Psoas muscle (tissue), 8 donors: Measurements from ENCODE around the gene LMOD3. TPM values are rescaled to one million over a fixed set of nuclear protein-coding genes. Genes with fewer than 3 reads are reported as not detected.
A peak's percentile ranks its signal among the peaks of the same experiment; 100 is the strongest.

Source experiments
- ATAC-seq, 4 donors: fragments of 200-7000 bp; cut with Tn5 transposase; one replicate each; pipeline ENCODE4 v1.9.1; 2020; ENCODE audit warnings: moderate library complexity in 3 of 4, mild to moderate bottlenecking in 2 of 4
- DNase-seq, 2 donors: peaks; one replicate each; pipeline ENCODE4 v3.0.0-alpha.2; 2020
- H3K27ac ChIP-seq: fragments of 200-600 bp; one replicate; pipeline ENCODE4 v1.8.0; 2022
- H3K27me3 ChIP-seq, 3 donors: fragments of 200-600 bp in 1 of 3; one replicate each; pipeline versions ENCODE4 v1.6.1 to v1.8.0; 2013 to 2022; ENCODE audit warnings: low read length in 2 of 3, mild to moderate bottlenecking in 2 of 3, moderate library complexity in 1 of 3; ENCODE audit not compliant: insufficient read depth in 3 of 3
- H3K36me3 ChIP-seq, 2 donors: fragments of 200-600 bp in 1 of 2; one replicate each; pipeline versions ENCODE4 v1.6.1 to v1.8.0; 2013 to 2022; ENCODE audit warnings: low read depth in 1 of 2, mild to moderate bottlenecking in 1 of 2, moderate library complexity in 1 of 2; ENCODE audit not compliant: insufficient read depth in 1 of 2
- H3K4me1 ChIP-seq: fragments of 200-600 bp; one replicate; pipeline ENCODE4 v1.8.0; 2022
- H3K4me3 ChIP-seq: fragments of 200-600 bp; one replicate; pipeline ENCODE4 v1.8.0; 2022; ENCODE audit warnings: mild to moderate bottlenecking
- H3K9me3 ChIP-seq: fragments of 200-600 bp; one replicate; pipeline ENCODE4 v1.8.0; 2022
- WGBS, 3 donors: extraction: QIAGEN DNeasy Blood & Tissue Kit; methylation state at CpG; one replicate each; pipeline versions ENCODE4 v1.1.6 to v1.1.7; 2013; 5-methylcytosine and 5-hydroxymethylcytosine counted together
- intact Hi-C, 2 donors: fragments of 100-400 bp; cut with DNase I; formaldehyde crosslinking; loops; one replicate each; pipeline versions ENCODE4 v1.11.0 to v1.14.2; 2022
- polyA plus RNA-seq, 3 donors: library from polyadenylated mRNA; stranded (reverse); fragments of 200-250 nt; gene quantifications; one replicate each; pipeline ENCODE4 v1.2.3, GENCODE V29; 2013
- total RNA-seq, 4 donors: library from RNA; stranded (reverse); fragmentation: NEBNext Ultra II Directional in 2 of 4; extraction: Animal tissue kit (Norgen Biotek cat#: 25700) in 2 of 4; gene quantifications; one replicate each; pipeline versions ENCODE4 v1.2.1 to v1.2.4, GENCODE V29; 2021 to 2023
- TF ChIP-seq, protein P1 (sequence below): fragments of 200-600 bp; IDR thresholded peaks from one replicate; pipeline ENCODE4 v1.8.0; 2022; ENCODE audit warnings: antibody characterized with exemption
- donor health status: healthy with polysubstance abuse.
- donor health status: DM: no; HTN: no; CAD: no; lungs with moderate emphysema.
- donor health status: Bipolar disorder and iron deficiency.
- donor health status: healthy.
- donor health status: DM: yes; HTN: yes; CAD: no.
- donor health status: DM: no; HTN: no; CAD: no.
- donor health status: DM: no; HTN: no; CAD: no.
- donor health status: DM: yes; HTN: yes; CAD: no.

Gene LMOD3
- total and polyA plus RNA-seq, 7 donors = 9.0 to 258 (median 133) TPM

DNA sequence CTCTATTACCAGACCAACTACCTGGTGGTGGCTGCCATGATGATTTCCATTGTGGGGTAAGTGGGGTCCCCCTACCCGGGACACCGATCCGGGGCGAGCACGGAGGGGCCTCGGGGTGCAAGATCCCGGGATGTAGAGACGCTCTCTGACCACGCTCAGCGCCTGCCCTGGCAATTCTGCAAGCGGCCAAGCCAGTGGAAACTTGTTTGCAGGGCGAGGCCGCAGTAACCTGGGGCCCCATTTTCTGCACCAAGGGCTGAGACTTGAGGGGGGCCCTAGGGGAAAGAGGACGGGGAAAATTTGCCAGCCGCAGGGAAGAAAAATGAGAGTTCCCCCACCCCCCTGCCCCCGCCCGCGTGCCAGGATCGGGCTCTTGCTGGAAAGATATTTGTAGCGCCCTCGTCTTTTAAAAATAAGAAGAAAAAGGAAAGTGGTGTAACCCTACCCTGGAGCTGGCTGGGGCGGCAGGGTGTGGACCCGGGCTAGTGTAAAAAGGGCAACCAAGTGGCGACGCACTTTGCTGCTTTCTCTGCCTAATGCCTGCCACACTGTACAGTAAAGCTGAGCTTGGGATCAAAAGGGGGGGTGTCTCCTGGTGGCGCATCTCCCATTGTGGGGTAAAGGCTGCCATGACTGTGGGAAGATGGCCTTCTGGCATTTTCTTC lies 37.1 kb downstream of the LMOD3 start:
- TF ChIP-seq, protein P1, sequence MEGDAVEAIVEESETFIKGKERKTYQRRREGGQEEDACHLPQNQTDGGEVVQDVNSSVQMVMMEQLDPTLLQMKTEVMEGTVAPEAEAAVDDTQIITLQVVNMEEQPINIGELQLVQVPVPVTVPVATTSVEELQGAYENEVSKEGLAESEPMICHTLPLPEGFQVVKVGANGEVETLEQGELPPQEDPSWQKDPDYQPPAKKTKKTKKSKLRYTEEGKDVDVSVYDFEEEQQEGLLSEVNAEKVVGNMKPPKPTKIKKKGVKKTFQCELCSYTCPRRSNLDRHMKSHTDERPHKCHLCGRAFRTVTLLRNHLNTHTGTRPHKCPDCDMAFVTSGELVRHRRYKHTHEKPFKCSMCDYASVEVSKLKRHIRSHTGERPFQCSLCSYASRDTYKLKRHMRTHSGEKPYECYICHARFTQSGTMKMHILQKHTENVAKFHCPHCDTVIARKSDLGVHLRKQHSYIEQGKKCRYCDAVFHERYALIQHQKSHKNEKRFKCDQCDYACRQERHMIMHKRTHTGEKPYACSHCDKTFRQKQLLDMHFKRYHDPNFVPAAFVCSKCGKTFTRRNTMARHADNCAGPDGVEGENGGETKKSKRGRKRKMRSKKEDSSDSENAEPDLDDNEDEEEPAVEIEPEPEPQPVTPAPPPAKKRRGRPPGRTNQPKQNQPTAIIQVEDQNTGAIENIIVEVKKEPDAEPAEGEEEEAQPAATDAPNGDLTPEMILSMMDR = no peak

DNA sequence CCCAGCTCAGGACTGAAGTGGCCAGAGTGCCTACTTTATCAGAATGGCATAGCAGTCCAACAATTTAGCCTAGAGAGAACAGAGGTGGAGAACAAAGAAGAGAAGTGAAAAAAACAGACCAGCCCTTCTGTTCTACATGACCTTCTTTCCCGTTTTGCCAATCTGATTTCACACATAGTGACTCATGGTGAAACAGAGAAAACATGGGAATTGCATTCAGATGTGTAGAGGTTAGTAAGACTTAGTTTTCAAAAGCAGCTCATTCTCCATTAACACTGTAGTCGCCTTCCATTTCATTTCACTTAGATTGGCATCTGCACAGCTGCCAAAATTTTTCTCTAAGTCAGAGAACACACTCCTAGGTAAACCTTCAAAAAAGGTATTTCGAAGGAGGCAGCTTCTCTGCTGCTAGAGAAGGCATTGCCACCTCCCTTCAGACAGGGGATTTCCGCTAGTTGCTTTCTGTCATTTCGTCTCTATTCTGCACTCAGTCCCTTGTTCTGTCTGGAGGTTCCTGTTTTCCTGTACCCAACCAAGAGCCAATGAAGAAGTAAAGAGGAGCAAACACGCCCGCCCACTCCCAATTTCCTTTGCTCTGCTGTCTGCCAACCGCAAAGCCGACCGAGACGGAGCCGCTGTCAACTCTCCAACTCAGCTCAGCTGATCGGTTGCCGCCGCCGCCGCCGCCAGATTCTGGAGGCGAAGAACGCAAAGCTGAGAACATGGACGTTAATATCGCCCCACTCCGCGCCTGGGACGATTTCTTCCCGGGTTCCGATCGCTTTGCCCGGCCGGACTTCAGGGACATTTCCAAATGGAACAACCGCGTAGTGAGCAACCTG lies 37.8 kb downstream of the LMOD3 start, which contains the start of gene ARL6IP5:
ARL6IP5 (plus strand) TSS at position 612 of the 842 bp plus-strand sequence; CDS start at position 723, 111 bp downstream.
- 1% methylated on average over 32 of the region's 32 CpGs for WGBS, 3 donors
- peak; percentile 52 to 68 (median 60) for ATAC-seq
- TF ChIP-seq, protein P1 = no peak
- peak within 1 kb of the TSS; percentile 90 for H3K4me3 ChIP-seq
- DNase-seq = peak; percentile 93 to 97
- no peaks in the 10 kb centered on the region for H3K9me3 ChIP-seq
- H3K27ac ChIP-seq = peak within 1 kb of the TSS; percentile 98
- peaks cover 0 to under 1% of the 10 kb centered on the region in 2 donors for H3K36me3 ChIP-seq
- H3K4me1 ChIP-seq = peaks cover 61% of the 10 kb centered on the region
- no peaks in the 10 kb centered on the region for H3K27me3 ChIP-seq
- intact Hi-C loops = loop anchor here in 1 of 2 donors (5.0 kb wide), 1 partner anchor 33 kb away; no protein-coding TSS in a partner anchor

More for the DNA sequence above, 37.1 kb downstream of the LMOD3 start:
- 0 to 1% (median 0%) methylated on average over 26 of the region's 26 CpGs for WGBS, 3 donors
- no peaks in the 10 kb centered on the region for H3K27me3 ChIP-seq
- no peaks in the 10 kb centered on the region for H3K9me3 ChIP-seq
- intact Hi-C loops = no loop called here
- peaks cover 0 to 8% of the 10 kb centered on the region in 2 donors for H3K36me3 ChIP-seq
- peaks cover 68% of the 10 kb centered on the region for H3K4me1 ChIP-seq
- ATAC-seq (peak; percentile 2 to 29 (median 18)), DNase-seq (peak; percentile 45 to 64)
- peak overlapping the region; percentile 98 for H3K27ac ChIP-seq
- H3K4me3 ChIP-seq = peak overlapping the region; percentile 90

DNA sequence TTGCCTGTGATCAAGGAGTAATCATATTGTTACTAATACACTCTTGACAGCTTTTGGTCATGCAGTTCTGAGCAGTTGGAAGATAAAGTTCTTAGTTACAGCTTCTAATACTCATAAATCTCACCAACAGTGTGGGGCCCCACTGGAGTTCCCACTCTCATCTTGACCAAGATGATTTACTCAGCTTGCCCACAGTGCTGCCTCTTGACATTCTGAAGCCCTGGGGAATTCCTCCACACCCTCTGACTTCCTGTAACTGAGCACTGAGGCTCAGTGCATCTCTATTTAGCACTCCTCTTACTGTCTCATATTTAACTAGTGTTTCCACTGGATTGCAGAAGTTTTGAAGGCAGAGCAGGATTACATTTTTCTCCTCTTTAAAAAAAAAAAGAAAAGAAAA lies 39.6 kb downstream of the LMOD3 start:
- DNase-seq = no peak
- TF ChIP-seq, protein P1 = no peak
- ATAC-seq = peak; percentile 30 to 56 (median 40)
- Histone ChIP-seq H3K9me3 (no peaks in the 10 kb centered on the region), H3K4me1 (peaks cover 60% of the 10 kb centered on the region), H3K27me3 (no peaks in the 10 kb centered on the region), H3K4me3 (peak overlapping the region; percentile 90), H3K27ac (peak overlapping the region; percentile 98), H3K36me3 (no peaks in the 10 kb centered on the region)
- intact Hi-C loops = loop anchor here in 1 of 2 donors (5.0 kb wide), 1 partner anchor 34 kb away; no protein-coding TSS in a partner anchor

DNA sequence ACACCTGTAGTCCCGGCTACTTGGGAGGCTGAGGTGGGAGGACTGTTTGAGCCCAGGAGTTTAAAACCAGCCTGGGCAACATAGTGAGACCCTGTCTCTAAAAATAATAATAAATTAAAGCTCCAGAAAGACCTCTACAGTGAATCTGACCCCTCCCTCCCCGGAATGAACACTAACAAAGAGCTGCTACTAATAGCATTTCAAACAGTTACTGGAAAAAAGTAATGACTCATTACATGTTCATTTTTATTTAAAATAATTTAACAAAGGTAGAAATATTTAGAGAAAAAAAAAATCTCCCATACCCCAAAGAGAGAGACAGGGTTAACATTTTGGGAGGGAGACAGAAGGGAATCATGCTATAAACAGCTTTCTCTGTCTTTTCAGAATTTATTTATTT lies 40.0 kb downstream of the LMOD3 start:
- peaks cover 0 to 2% of the 10 kb centered on the region in 2 donors for H3K36me3 ChIP-seq
- ATAC-seq = no peak
- DNase-seq = no peak
- TF ChIP-seq, protein P1 = no peak
- H3K4me3 ChIP-seq = peak overlapping the region; percentile 17
- H3K27me3 ChIP-seq = no peaks in the 10 kb centered on the region
- peaks cover 58% of the 10 kb centered on the region for H3K4me1 ChIP-seq
- WGBS, 3 donors = 41 to 71% (median 48%) methylated on average over 2 of the region's 2 CpGs
- peak overlapping the region; percentile 98 for H3K27ac ChIP-seq
- intact Hi-C loops = loop anchor here in 1 of 2 donors (5.0 kb wide), 1 partner anchor 35 kb away; no protein-coding TSS in a partner anchor
- H3K9me3 ChIP-seq = no peaks in the 10 kb centered on the region
